NCI-H526 (cell line): Measurements from ENCODE around the gene FIBCD1.
A peak's percentile ranks its signal among the peaks of the same experiment; 100 is the strongest.

Source experiments
- DNase-seq, 2 experiments: peaks; one replicate each; lab custom pipeline; 2025; lab: John Stamatoyannopoulos, UW

FIBCD1 gene

DNA sequence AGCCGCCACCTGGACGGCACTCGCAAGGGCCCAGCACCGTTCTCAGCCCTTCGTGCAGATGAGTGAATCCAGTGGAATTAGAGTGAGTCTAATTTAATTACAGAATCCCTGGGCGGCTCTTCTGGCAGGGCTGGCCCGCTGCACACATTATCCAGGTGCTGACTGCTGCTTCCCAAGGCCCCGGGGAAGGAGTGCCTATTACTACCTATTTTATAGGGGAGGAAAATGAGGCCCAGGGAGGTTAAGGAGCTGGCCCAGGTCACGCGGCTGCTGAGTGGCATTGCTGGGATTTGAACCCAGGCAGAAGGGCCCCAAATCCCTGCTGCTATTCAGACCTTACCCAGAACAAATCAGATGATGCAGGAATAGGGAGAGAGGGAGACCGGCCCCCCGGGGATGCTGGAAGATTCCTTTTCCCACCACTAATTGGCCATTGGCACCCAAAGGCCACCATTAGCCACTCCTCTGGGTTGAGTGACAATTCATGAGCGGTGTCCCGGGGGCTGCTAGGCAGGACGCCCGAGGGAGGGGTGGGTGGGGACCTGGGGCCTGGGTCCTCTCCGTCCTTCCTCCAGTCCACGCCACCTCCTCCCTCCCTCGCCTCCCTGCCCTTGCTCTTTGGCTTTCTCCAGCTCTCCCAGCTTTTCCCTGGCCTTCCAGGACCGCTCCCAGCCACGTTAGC lies 32.2 kb downstream of the FIBCD1 start:
- DNase-seq: no peak

GRCh38 chr9:130905902-130906734 lies 32.9 kb downstream of the FIBCD1 start:
- no peak for DNase-seq

GRCh38 chr9:130905125-130905901 lies 33.7 kb downstream of the FIBCD1 start:
- no peak for DNase-seq

DNA sequence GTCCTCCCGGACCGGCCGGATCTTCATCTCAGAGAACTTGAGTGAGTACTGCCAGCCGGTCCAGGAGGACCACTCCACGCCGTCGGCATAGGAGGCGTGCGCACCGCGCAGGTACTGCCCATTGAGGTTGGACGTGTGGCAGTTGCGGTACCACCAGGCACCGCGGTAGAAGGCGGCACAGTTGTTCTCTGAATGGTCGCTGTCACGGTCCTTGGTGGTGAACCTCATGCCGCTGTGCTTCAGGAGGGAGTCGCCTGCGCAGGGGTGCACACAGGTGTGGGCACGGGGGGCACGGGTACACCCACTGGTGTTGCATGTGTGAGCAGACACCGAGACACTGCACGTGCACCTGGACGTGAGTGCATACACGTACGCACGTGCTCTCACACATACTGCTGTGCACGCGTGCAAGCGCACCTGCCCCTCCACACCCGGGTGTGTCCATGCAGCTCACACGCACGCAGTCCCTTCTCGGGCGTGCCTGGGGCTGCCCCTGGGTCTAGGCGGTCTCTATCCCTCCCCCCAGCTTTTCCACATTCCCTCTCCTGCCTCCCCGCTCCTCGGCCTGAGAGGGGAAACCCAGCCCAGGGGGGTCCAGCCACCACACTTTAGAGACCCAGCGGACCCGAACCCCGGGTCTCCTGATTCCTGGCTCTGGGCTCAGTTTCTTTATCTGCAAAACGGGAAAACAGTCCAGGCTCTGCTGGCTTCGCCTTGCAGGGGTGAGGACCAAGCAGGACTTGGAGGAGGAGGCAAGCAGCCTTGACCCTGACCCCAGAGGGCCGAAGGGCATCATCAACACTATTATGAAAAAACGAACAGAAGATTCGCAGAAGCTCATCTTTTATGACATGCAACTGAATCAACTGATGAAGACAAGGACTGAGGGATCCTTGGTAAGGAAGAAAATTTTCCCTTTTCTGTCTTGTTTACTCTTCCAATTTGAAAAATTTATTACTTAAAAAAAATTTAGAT lies 34.7 kb downstream of the FIBCD1 start:
- DNase-seq: no peak

GRCh38 chr9:130903194-130904069 lies 35.6 kb downstream of the FIBCD1 start:
- no peak for DNase-seq

DNA sequence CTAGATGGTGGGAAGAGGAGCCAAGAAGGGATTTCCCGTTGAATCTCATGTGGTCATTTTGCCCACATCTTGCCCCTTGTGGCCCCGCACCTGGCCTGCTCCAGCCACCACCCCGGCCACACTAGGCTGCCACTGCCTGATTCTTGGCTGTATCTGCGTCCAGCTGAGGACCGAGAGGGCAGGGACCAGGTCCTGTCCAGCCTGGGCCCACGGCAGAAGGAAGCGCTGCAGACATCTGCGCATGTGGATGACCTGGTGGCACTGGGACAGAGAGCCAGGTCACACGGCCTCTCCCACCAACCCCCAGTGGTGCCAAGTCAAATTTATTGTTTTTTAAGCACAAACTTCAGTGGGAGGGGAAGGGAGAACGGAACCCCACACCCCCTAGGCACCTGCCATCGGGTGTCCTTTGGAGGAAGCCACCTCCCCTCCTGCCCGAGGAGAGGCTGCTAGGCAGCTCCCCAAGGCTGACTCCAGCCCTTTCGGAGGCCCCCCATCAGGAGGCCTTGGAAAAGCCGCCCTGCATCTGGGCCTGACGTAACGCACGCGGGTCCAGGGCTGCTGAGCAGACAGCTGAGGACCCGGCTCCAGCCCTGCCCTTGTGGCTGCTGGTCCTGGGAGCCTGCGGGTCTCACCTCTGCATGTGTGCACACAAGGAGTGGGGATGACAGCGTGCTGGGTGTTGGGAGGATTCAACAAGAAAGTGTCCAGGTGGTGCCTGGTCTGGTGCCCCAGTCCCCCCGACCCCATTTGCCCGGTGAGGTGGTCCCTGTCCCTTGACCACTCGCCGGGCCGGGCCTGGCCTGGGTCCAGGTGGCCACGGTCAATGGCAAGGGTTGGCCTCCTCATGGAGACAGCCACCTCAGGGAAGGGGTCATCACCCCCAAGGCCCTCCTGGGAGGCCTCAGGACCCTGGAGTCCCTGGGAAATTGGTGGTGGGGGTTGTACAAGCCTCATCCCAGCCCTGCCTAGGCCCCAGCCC lies 36.6 kb downstream of the FIBCD1 start:
- no peak for DNase-seq

GRCh38 chr9:130901498-130902203 lies 37.4 kb downstream of the FIBCD1 start:
- DNase-seq: peak in 1 of 2 experiments; percentile 10

GRCh38 chr9:130900701-130901497 lies 38.1 kb downstream of the FIBCD1 start:
- no peak for DNase-seq

DNA sequence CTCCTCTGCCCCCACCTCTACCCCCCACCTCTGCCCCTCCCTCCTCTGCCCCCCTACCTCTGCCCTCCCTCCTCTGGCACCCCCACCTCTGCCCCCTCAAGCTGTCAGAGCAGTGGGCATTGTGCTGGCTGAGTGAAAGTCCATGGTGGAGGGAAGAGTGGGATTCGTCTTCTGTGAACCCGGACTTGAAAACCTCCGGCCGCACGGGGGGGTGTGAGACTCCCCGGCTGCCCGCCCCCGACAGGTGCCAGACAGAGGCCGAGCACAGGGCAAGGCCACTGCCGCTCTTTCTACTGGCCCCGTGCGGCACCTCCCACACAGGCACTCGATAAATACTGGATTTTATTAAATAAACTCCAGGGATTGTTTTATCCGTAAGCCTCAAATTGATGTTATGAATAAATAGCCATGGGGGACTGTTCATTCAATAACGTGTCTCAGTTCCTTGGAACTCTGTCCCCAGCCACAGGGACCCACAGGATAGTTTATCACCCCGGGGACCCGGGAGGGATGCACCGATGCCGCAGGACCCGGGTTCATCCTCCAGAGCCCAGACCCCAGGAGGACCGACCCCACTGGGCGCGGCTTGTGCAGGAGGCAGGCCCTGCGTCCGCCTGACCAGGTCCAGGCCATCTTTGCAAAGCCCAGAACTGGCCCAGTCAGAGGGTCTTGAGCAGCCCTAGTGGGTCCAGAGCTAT lies 39.8 kb downstream of the FIBCD1 start:
- no peak for DNase-seq

GRCh38 chr9:130898552-130898852 lies 40.5 kb downstream of the FIBCD1 start:
- DNase-seq: peak in 1 of 2 experiments; percentile 25

DNA sequence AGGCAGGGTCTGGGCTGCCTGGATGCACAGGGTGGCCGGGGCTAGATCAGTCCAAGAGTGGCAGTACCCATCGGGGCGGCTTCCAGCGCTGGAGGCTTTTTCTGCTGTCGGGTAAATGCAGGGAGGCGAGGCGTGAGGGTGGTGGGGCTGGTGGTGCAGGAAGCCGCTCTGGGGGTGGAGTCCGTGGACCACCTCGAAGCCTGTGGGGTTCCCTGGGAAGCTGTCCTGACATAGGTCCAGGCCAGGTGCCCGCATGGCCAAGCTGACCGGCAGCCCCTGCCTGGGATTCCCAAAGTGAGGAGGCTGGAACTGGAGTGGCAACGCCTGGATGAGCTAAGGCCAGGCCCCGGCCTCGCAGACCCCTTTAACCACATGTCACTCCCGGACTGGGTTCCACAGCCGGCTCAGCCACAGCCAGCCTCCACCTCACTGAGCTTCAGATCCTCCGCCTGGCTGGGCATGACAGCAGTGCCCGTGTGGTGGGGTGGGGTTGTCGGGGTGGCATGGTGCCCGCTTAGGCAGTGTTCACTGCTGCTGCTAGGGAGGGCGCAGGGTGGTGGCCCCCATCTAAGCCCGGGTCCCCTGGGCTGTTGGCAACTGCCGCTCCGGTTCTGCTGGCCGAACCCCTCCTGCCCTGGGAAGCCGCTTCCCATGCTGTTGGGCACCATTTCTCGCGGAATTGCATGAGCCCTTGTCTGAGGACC lies 41.0 kb downstream of the FIBCD1 start:
- DNase-seq: no peak

DNA sequence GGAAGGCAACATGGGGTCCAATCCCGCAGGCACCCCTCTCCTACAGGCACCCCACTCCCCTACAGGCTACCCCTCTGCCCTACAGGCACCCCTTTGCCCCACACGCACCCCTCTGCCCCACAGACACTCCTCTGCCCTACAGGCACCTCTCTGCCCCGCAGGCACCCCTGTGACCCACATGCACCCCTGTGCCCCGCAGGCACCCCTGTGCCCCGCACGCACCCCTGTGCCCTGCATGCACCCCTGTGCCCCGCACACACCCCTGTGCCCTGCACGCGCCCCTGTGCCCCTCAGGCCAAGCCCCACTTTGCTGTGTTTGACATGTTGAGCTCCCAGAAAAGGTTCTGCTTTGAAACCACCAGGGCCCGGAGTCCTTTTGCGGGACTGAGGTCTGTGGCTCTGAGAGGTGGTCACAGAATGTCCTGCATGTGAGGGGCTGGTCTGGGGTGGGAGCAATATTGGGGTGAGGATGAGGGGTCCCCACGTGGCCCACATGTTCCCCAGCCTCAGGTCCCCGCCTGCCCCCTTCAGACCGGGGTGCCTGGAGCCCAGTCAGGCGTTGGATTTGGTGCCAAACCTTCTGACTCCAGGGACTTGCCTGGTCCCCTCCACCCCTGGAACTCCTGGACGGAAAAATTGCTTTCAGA lies 41.8 kb downstream of the FIBCD1 start:
- DNase-seq: no peak

GRCh38 chr9:130896233-130897014 lies 42.6 kb downstream of the FIBCD1 start, which contains the start of gene QRFP:
Gene QRFP (minus strand): TSS chr9:130896812. CDS start chr9:130893838, 2,974 bp downstream.
- DNase-seq: peak in 1 of 2 experiments; percentile 46

- no peak for DNase-seq
These were observed 43.4 kb downstream of the FIBCD1 start for GRCh38 chr9:130895481-130896232.
